Measurements from ENCODE around the gene LCE4A. TPM values are rescaled to one million over a fixed set of nuclear protein-coding genes. Genes with fewer than 3 reads are reported as not detected.

The LCE4A gene
- polyA plus RNA-seq, 1 experiment, result not detected

- Histone ChIP-seq H3K27me3 (ENCODE audit: control insufficient read depth, insufficient read depth, low read length) (no peaks in the 10 kb centered on the region), H3K9me3 (ENCODE audit: control insufficient read depth, insufficient read depth, low read length) (peaks cover 6% of the 10 kb centered on the region), H3K4me3 (ENCODE audit: low read depth, low read length) (no peak overlapping the region), H3K27ac (ENCODE audit: low read depth, low read length) (no peak overlapping the region)
- ChIA-PET CTCF (no interaction called here), POLR2A (no interaction called here)
- TF ChIP-seq CTCF (IDR thresholded peaks at IDR 0.05; ENCODE audit: low read depth, low read length), result no peak
- DNase-seq (ENCODE audit: low read depth, low spot score), result no peak
Observed at GRCh38 chr1:152745289-152745704, 37.3 kb downstream of the LCE4A start.

- ChIA-PET POLR2A (no interaction called here), CTCF (no interaction called here)
- Histone ChIP-seq H3K4me3 (ENCODE audit: low read depth, low read length) (no peak overlapping the region), H3K9me3 (ENCODE audit: control insufficient read depth, insufficient read depth, low read length) (peaks cover 6% of the 10 kb centered on the region), H3K27ac (ENCODE audit: low read depth, low read length) (no peak overlapping the region), H3K27me3 (ENCODE audit: control insufficient read depth, insufficient read depth, low read length) (no peaks in the 10 kb centered on the region)
- DNase-seq (ENCODE audit: low read depth, low spot score), result no peak
- no peak for TF ChIP-seq CTCF (IDR thresholded peaks at IDR 0.05; ENCODE audit: low read depth, low read length)
Observed at GRCh38 chr1:152745765-152746444, 37.9 kb downstream of the LCE4A start.

GRCh38 chr1:152747831-152748230, 39.9 kb downstream of the LCE4A start:
- Histone ChIP-seq H3K9me3 (ENCODE audit: control insufficient read depth, insufficient read depth, low read length) (peaks cover 6% of the 10 kb centered on the region), H3K4me3 (ENCODE audit: low read depth, low read length) (no peak overlapping the region), H3K27ac (ENCODE audit: low read depth, low read length) (no peak overlapping the region), H3K27me3 (ENCODE audit: control insufficient read depth, insufficient read depth, low read length) (no peaks in the 10 kb centered on the region)
- TF ChIP-seq CTCF (IDR thresholded peaks at IDR 0.05; ENCODE audit: low read depth, low read length), result no peak
- CTCF ChIA-PET, result no interaction called here
- POLR2A ChIA-PET, result no interaction called here
- DNase-seq (ENCODE audit: low read depth, low spot score), result no peak

GRCh38 chr1:152752225-152752624, 44.3 kb downstream of the LCE4A start:
- no peak overlapping the region for H3K4me3 ChIP-seq (ENCODE audit: low read depth, low read length)

More at GRCh38 chr1:152752225-152752624, 44.3 kb downstream of the LCE4A start:
- Histone ChIP-seq H3K27me3 (ENCODE audit: control insufficient read depth, insufficient read depth, low read length) (no peaks in the 10 kb centered on the region), H3K27ac (ENCODE audit: low read depth, low read length) (no peak overlapping the region), H3K9me3 (ENCODE audit: control insufficient read depth, insufficient read depth, low read length) (no peaks in the 10 kb centered on the region; the same call in 1 of the 2 replicates)
- CTCF ChIA-PET, result no interaction called here
- DNase-seq (ENCODE audit: low read depth, low spot score), result no peak
- no peak for TF ChIP-seq CTCF (IDR thresholded peaks at IDR 0.05; ENCODE audit: low read depth, low read length)
- POLR2A ChIA-PET, result no interaction called here

All from AG04450 (cell line).